SJSA1 (cell line): Measurements from ENCODE around the gene FNIP2. TPM values are rescaled to one million over a fixed set of nuclear protein-coding genes. Genes with fewer than 3 reads are reported as not detected.
A peak's percentile ranks its signal among the peaks of the same experiment; 100 is the strongest.
"Not testable (repeated sequence)": the region's sequence is repeated elsewhere in the genome, so short reads cannot be mapped to it uniquely, and the experiment has no call there.

Experiments used
- DNase-seq, 2 experiments: peaks; one replicate each; pipeline ENCODE4 v3.0.0-alpha.2; 2015 to 2020; ENCODE audit warnings: low spot score in 2 of 2, low read depth in 1 of 2
- H3K27ac ChIP-seq: fragments of 250-450 bp; sonication (Bioruptor Pico); 2 replicates; pipeline ENCODE4 v1.5.1; 2020; ENCODE audit warnings: mild to moderate bottlenecking, moderate library complexity
- H3K27me3 ChIP-seq: fragments of 250-450 bp; sonication (Bioruptor Pico); replicated peaks from 2 replicates; pipeline ENCODE4 v1.5.1; 2020; ENCODE audit warnings: mild to moderate bottlenecking, moderate library complexity
- H3K36me3 ChIP-seq: fragments of 250-450 bp; sonication (Bioruptor Pico); 2 replicates; pipeline ENCODE4 v1.5.1; 2020; ENCODE audit warnings: mild to moderate bottlenecking
- H3K4me1 ChIP-seq: fragments of 250-450 bp; sonication (Bioruptor Pico); replicated peaks from 2 replicates; pipeline ENCODE4 v1.6.1; 2021; ENCODE audit warnings: mild to moderate bottlenecking
- H3K4me3 ChIP-seq: fragments of 250-450 bp; sonication (Bioruptor Pico); 2 replicates; pipeline ENCODE4 v1.5.1; 2020; ENCODE audit warnings: mild to moderate bottlenecking
- H3K9me3 ChIP-seq: fragments of 250-450 bp; sonication (Bioruptor Pico); replicated peaks from 2 replicates; pipeline ENCODE4 v1.5.1; 2020; ENCODE audit warnings: mild to moderate bottlenecking
- total RNA-seq: library from RNA; depleted of rRNA; stranded (reverse); fragments of >200 nt; shearing (Covaris generic); gene quantifications from 2 replicates; pipeline ENCODE4 v1.2.3, GENCODE V29; 2014

The FNIP2 gene
- total RNA-seq, 1 experiment from 2014 or later = 29.6 TPM

DNA sequence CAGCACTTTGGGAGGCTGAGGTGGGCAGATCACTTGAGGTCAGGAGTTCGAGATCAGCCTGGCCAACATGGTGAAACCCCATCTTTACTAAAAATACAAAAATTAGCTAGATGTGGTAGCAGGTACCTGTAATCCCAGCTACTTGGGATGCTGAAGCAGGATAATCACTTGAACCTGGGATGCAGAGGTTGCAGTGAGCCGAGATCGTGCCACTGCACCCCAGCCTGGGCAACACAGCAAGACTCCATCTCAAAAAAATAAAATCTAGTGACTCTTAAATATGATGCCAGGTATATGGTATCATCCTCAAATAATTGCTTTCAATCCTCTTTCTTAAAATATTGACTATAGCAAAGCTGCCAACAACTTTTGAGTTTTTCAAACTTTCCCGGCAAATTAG lies 40.4 kb downstream of the FNIP2 start:
- DNase-seq, H3K36me3 ChIP-seq, H3K9me3 ChIP-seq, H3K27me3 ChIP-seq, H3K4me3 ChIP-seq: not testable (repeated sequence)
- peaks cover 37% of the 10 kb centered on the region for H3K4me1 ChIP-seq
- H3K27ac ChIP-seq = peak overlapping the region; percentile 96

- DNase-seq = peak; percentile 75 to 95
- Histone ChIP-seq H3K4me3 (no peak overlapping the region), H3K36me3 (no peaks in the 10 kb centered on the region)
These were observed 41.0 kb downstream of the FNIP2 start for GRCh38 chr4:158809611-158810486.

GRCh38 chr4:158810487-158811215 lies 41.8 kb downstream of the FNIP2 start:
- H3K36me3 ChIP-seq = no peaks in the 10 kb centered on the region
- peaks cover 46% of the 10 kb centered on the region for H3K4me1 ChIP-seq
- H3K4me3 ChIP-seq = no peak overlapping the region
- no peaks in the 10 kb centered on the region for H3K27me3 ChIP-seq
- H3K9me3 ChIP-seq = no peaks in the 10 kb centered on the region
- peak; percentile 87 for DNase-seq
- H3K27ac ChIP-seq = peak overlapping the region; percentile 96

More at GRCh38 chr4:158809611-158810486, 41.0 kb downstream of the FNIP2 start:
- Histone ChIP-seq H3K27me3 (no peaks in the 10 kb centered on the region), H3K9me3 (no peaks in the 10 kb centered on the region), H3K4me1 (peaks cover 43% of the 10 kb centered on the region), H3K27ac (peak overlapping the region; percentile 96)

DNA sequence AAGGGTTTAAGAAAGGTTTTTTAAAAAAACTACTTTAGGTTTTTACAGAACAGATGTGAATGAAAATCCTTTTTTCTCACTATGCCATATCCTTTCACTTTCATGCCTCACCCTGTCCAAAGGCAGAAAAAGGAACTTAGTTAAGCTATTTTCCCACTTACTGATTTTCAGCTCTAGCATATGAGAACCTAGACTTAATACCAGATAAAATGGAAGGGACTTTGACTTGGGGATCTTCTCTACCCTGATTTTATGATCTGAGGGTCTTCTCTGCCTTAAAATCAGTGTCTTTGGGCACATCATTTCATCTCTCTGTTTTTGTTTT lies 42.4 kb downstream of the FNIP2 start:
- Histone ChIP-seq H3K4me3 (no peak overlapping the region), H3K4me1 (peaks cover 46% of the 10 kb centered on the region)

DNA sequence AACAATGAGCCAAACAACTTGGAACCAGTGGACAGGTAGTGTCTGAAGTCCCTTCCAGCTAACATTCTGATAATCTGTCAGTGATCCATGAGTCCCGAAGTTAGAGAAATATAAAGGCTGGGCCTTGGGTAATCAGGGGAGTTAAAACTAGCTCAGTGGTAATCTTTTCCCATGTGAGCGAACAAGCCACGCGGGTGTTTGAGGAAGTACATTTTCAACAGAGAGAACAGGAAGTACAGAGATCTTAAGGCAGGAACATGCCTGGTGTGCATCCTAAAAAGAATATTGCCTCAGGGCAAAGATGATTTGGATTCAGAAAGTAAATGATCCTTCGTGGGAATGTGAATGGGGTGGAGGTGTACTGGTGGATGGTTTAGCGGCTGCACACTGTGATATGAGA lies 42.9 kb downstream of the FNIP2 start:
- Histone ChIP-seq H3K4me1 (peaks cover 46% of the 10 kb centered on the region), H3K27me3 (no peaks in the 10 kb centered on the region)

More for the DNA sequence above, 42.4 kb downstream of the FNIP2 start:
- peak overlapping the region; percentile 96 for H3K27ac ChIP-seq
- no peaks in the 10 kb centered on the region for H3K36me3 ChIP-seq
- no peaks in the 10 kb centered on the region for H3K27me3 ChIP-seq
- no peak for DNase-seq
- no peaks in the 10 kb centered on the region for H3K9me3 ChIP-seq

GRCh38 chr4:158812133-158812532 lies 43.3 kb downstream of the FNIP2 start:
- DNase-seq = no peak
- Histone ChIP-seq H3K27me3 (no peaks in the 10 kb centered on the region), H3K9me3 (no peaks in the 10 kb centered on the region), H3K4me3 (no peak overlapping the region), H3K4me1 (peaks cover 46% of the 10 kb centered on the region), H3K36me3 (no peaks in the 10 kb centered on the region), H3K27ac (peak overlapping the region; percentile 96; the same call in 1 of the 2 replicates)

More for the DNA sequence above, 42.9 kb downstream of the FNIP2 start:
- no peaks in the 10 kb centered on the region for H3K36me3 ChIP-seq
- no peak overlapping the region for H3K4me3 ChIP-seq
- H3K27ac ChIP-seq = peak overlapping the region; percentile 96
- no peaks in the 10 kb centered on the region for H3K9me3 ChIP-seq
- DNase-seq = no peak

- Histone ChIP-seq H3K4me3 (no peak overlapping the region), H3K27ac (no peak overlapping the region), H3K36me3 (no peaks in the 10 kb centered on the region), H3K4me1 (peaks cover 47% of the 10 kb centered on the region), H3K9me3 (no peaks in the 10 kb centered on the region), H3K27me3 (no peaks in the 10 kb centered on the region)
- no peak for DNase-seq
These were observed 43.7 kb downstream of the FNIP2 start for GRCh38 chr4:158812543-158812942.

GRCh38 chr4:158813113-158813512 lies 44.3 kb downstream of the FNIP2 start:
- no peaks in the 10 kb centered on the region for H3K36me3 ChIP-seq
- H3K27ac ChIP-seq = no peak overlapping the region
- no peaks in the 10 kb centered on the region for H3K9me3 ChIP-seq
- H3K27me3 ChIP-seq = no peaks in the 10 kb centered on the region
- no peak for DNase-seq
- peaks cover 53% of the 10 kb centered on the region for H3K4me1 ChIP-seq
- no peak overlapping the region for H3K4me3 ChIP-seq

DNA sequence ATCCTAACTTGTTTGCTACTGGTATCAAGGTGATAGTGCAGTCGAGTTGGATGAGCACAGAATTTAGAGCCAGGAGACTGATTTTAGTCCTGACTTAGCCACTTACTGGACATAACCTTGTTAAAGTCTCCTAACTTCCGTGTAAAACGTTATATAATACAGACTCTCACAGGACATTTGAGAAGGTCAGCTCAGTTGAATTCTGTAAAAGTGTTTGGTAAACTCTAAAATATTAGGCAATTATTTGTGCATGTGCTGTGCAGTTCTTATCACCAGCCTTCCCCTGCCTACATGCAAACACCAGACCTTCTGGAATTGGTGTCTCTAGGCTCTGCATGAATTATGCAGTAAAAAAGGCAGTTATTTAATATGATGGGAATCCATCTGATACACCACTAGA lies 45.4 kb downstream of the FNIP2 start:
- no peaks in the 10 kb centered on the region for H3K9me3 ChIP-seq
- peaks cover 57% of the 10 kb centered on the region for H3K4me1 ChIP-seq
- peak overlapping the region; percentile 46; the same call in 1 of the 2 replicates for H3K27ac ChIP-seq
- H3K27me3 ChIP-seq = no peaks in the 10 kb centered on the region
- H3K36me3 ChIP-seq = no peaks in the 10 kb centered on the region
- DNase-seq = no peak
- H3K4me3 ChIP-seq = no peak overlapping the region

- peak in 1 of 2 experiments; percentile 60 for DNase-seq
- peak overlapping the region; percentile 46 for H3K27ac ChIP-seq
- no peaks in the 10 kb centered on the region for H3K36me3 ChIP-seq
- H3K4me3 ChIP-seq = no peak overlapping the region
- no peaks in the 10 kb centered on the region for H3K9me3 ChIP-seq
- peaks cover 57% of the 10 kb centered on the region for H3K4me1 ChIP-seq
- H3K27me3 ChIP-seq = no peaks in the 10 kb centered on the region
These were observed 46.0 kb downstream of the FNIP2 start for GRCh38 chr4:158814636-158815330.

DNA sequence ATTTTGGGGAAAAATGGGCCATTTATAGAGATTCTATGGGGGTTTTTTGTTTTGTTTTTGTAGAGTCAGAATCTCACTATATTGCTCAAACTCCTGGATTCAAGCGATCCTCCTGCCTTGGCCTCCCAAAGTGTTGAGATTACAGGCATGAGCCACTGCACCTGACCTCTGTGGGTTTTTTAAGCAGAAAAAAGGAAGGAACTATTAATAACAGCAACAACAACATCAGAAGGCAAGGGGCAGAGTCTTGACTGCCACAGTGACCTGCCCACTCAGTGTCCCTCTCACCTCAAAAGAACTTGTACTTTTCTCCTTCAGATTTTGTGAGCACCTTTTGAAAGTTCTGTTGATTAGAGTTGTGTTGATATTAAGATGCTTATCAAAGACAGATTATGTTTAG lies 48.1 kb downstream of the FNIP2 start:
- peaks cover 53% of the 10 kb centered on the region for H3K4me1 ChIP-seq
- H3K9me3 ChIP-seq = no peaks in the 10 kb centered on the region
- DNase-seq = no peak
- no peaks in the 10 kb centered on the region for H3K36me3 ChIP-seq
- no peaks in the 10 kb centered on the region for H3K27me3 ChIP-seq
- H3K27ac ChIP-seq = no peak overlapping the region
- no peak overlapping the region for H3K4me3 ChIP-seq

- Histone ChIP-seq H3K27ac (no peak overlapping the region), H3K36me3 (no peaks in the 10 kb centered on the region), H3K4me3 (no peak overlapping the region), H3K27me3 (no peaks in the 10 kb centered on the region), H3K4me1 (peaks cover 52% of the 10 kb centered on the region), H3K9me3 (no peaks in the 10 kb centered on the region)
- DNase-seq = no peak
These were observed 48.9 kb downstream of the FNIP2 start for GRCh38 chr4:158817562-158818296.

GRCh38 chr4:158818560-158819140 lies 49.8 kb downstream of the FNIP2 start:
- no peak for DNase-seq
- H3K4me1 ChIP-seq = peaks cover 52% of the 10 kb centered on the region
- no peak overlapping the region for H3K27ac ChIP-seq

More at GRCh38 chr4:158818560-158819140, 49.8 kb downstream of the FNIP2 start:
- Histone ChIP-seq H3K36me3 (no peaks in the 10 kb centered on the region), H3K4me3 (no peak overlapping the region), H3K9me3 (no peaks in the 10 kb centered on the region), H3K27me3 (no peaks in the 10 kb centered on the region)
